K562 (cell line): ENCODE data around the gene MSI1. TPM values are rescaled to one million over a fixed set of nuclear protein-coding genes. Genes with fewer than 3 reads are reported as not detected.

Source experiments
- ATAC-seq: fragments of 200-7000 bp; cut with Tn5 transposase; 3 replicates; pipeline ENCODE4 v1.9.1; 2020; ENCODE audit warnings: moderate library complexity
- BruUV-seq: library from RNA; stranded (reverse); fragments of 400-500 nt; replicated peaks from 2 replicates; lab custom pipeline; 2021; lab: Mats Ljungman, UMichigan
- CTCF ChIA-PET: fragments of 300-600 bp; formaldehyde crosslinking; extraction: SDS; loops from one replicate; lab custom pipeline; 2021; ENCODE audit warnings: low intra/inter-chr PET ratio; lab: Yijun Ruan, JAX
- POLR2A ChIA-PET: fragments of 300-600, 350-650 bp; sonication (Branson Sonifier 250); formaldehyde crosslinking; extraction: SDS; loops from one replicate; lab custom pipeline; 2021; ENCODE audit warnings: antibody characterized with exemption, inconsistent platforms; lab: Yijun Ruan, JAX
- DNase-seq, 4 experiments: peaks; one replicate each; pipeline versions ENCODE4 v3.0.0 to v3.0.0-alpha.2; 2011 to 2018; ENCODE audit warnings: low spot score in 3 of 4, mixed read lengths in 3 of 4; ENCODE audit errors: extremely low read depth in 1 of 4
- FAIRE-seq: peaks from 2 replicates; lab custom pipeline; 2011; peaks lifted over from hg19 to GRCh38; lab: Jason Lieb, UNC
- H2AFZ ChIP-seq: 2 replicates; pipeline ENCODE4 v1.6.0; 2011; ENCODE audit warnings: low read depth, low read length, control low read depth, inconsistent platforms
- H3K27ac ChIP-seq: fragments of 200-600 bp; 3 replicates; pipeline ENCODE4 v1.8.0; 2011; ENCODE audit warnings: low read depth, mild to moderate bottlenecking, control low read depth, inconsistent platforms, low read length, moderate library complexity, mixed read lengths; ENCODE audit errors: extremely low read depth
- H3K27me3 ChIP-seq, 2 experiments: fragments of 300-600 bp in 1 of 2; 2 replicates in 1 of 2; 3 replicates in 1 of 2; pipeline versions ENCODE4 v1.6.0 to v1.8.0; 2011; ENCODE audit warnings: inconsistent platforms in 2 of 2, low read length in 2 of 2, mild to moderate bottlenecking in 1 of 2, mixed read lengths in 1 of 2, moderate library complexity in 1 of 2; ENCODE audit not compliant: control insufficient read depth in 2 of 2, insufficient read depth in 2 of 2
- H3K36me3 ChIP-seq: fragments of 300-600 bp; 3 replicates; pipeline ENCODE4 v1.8.0; 2011; ENCODE audit warnings: mild to moderate bottlenecking, low read length, inconsistent platforms; ENCODE audit not compliant: control insufficient read depth, insufficient read depth
- H3K4me1 ChIP-seq, 2 experiments: fragments of 200-600 bp in 1 of 2; replicated peaks in 1 of 2; 2 replicates in 1 of 2; 3 replicates in 1 of 2; pipeline versions ENCODE4 v1.5.1 to v1.8.0; 2011; ENCODE audit warnings: inconsistent platforms in 2 of 2, low read length in 2 of 2, mild to moderate bottlenecking in 1 of 2, mixed read lengths in 1 of 2, moderate library complexity in 1 of 2; ENCODE audit not compliant: control insufficient read depth in 2 of 2, insufficient read depth in 2 of 2
- H3K4me2 ChIP-seq: 2 replicates; pipeline ENCODE4 v1.6.1; 2011; ENCODE audit warnings: low read length, control low read depth, inconsistent platforms, mixed read lengths; ENCODE audit not compliant: insufficient read depth
- H3K4me3 ChIP-seq: fragments of 200-600 bp; sonication (generic), shearing (Covaris generic); 2 replicates; pipeline ENCODE4 v1.5.1; 2016; ENCODE audit warnings: control low read depth, inconsistent platforms
- H3K79me2 ChIP-seq: fragments of 200-600 bp; 3 replicates; pipeline ENCODE4 v1.8.0; 2011; ENCODE audit warnings: low read length, inconsistent platforms; ENCODE audit not compliant: control insufficient read depth, insufficient read depth
- H3K9ac ChIP-seq, 2 experiments: 2 replicates each; pipeline versions ENCODE4 v1.6.0 to v1.6.1; 2011; ENCODE audit warnings: low read depth in 2 of 2, low read length in 2 of 2, control low read depth in 1 of 2, inconsistent platforms in 1 of 2, mild to moderate bottlenecking in 1 of 2, mixed read lengths in 1 of 2; ENCODE audit not compliant: insufficient read depth in 1 of 2
- H3K9me1 ChIP-seq: one replicate; pipeline ENCODE4 v1.6.0; 2011; ENCODE audit warnings: inconsistent platforms, mild to moderate bottlenecking, low read length, moderate library complexity; ENCODE audit not compliant: control insufficient read depth, insufficient read depth
- H3K9me3 ChIP-seq: replicated peaks from 2 replicates; pipeline ENCODE4 v1.5.1; 2011; ENCODE audit warnings: low read depth, low read length, inconsistent platforms; ENCODE audit not compliant: control insufficient read depth, insufficient read depth
- H4K20me1 ChIP-seq: replicated peaks from 2 replicates; pipeline ENCODE4 v1.6.1; 2011; ENCODE audit warnings: low read length, inconsistent platforms, mixed read lengths; ENCODE audit not compliant: control insufficient read depth, insufficient read depth
- CREB1 ChIP-seq, 2 experiments: sonication (generic) in 1 of 2; formaldehyde crosslinking in 1 of 2; IDR thresholded peaks; 2 replicates each; pipeline versions ENCODE4 v1.6.1 to v1.8.0; 2012 to 2022; ENCODE audit warnings: inconsistent platforms in 1 of 2, mild to moderate bottlenecking in 1 of 2, missing genetic modification reagents in 1 of 2, moderate library complexity in 1 of 2
- CREBBP ChIP-seq: IDR thresholded peaks from one replicate; pipeline ENCODE4 v1.6.1; 2012; ENCODE audit warnings: low read depth, mild to moderate bottlenecking, control low read depth, inconsistent platforms, low read length
- CTCF ChIP-seq, 3 experiments: IDR thresholded peaks in 2 of 3; conservative IDR thresholded peaks in 1 of 3; 2 replicates each; pipeline ENCODE4 v1.5.1; 2011 to 2012; ENCODE audit warnings: low read length in 3 of 3, mild to moderate bottlenecking in 3 of 3, control low read depth in 2 of 3, improper control_type of control experiment in 1 of 3, inconsistent platforms in 1 of 3, low read depth in 1 of 3, mixed read lengths in 1 of 3, moderate library complexity in 1 of 3; ENCODE audit not compliant: insufficient read depth in 2 of 3
- HDAC8 ChIP-seq: fragments of 450-650 bp; IDR thresholded peaks from 2 replicates; pipeline ENCODE4 v1.6.1; 2016; ENCODE audit warnings: mild to moderate bottlenecking, missing genetic modification characterization, moderate library complexity, missing compliant biosample characterization
- NCOA1 ChIP-seq: fragments of 450-650 bp; IDR thresholded peaks from 2 replicates; pipeline ENCODE4 v1.6.1; 2016; ENCODE audit warnings: low read depth
- PHF20 ChIP-seq: fragments of 450-650 bp; IDR thresholded peaks from 2 replicates; pipeline ENCODE4 v1.6.1; 2018; ENCODE audit not compliant: partially characterized antibody
- RCOR1 ChIP-seq, 2 experiments: IDR thresholded peaks; 2 replicates each; pipeline ENCODE4 v1.6.1; 2012; ENCODE audit warnings: low read depth in 2 of 2, low read length in 2 of 2, borderline replicate concordance in 1 of 2, improper control_type of control experiment in 1 of 2
- ZNF184 ChIP-seq: sonication (generic); formaldehyde crosslinking; IDR thresholded peaks from 2 replicates; pipeline ENCODE4 v1.5.0; 2020; ENCODE audit warnings: missing genetic modification reagents
- ZNF398 ChIP-seq: fragments of 250-450 bp; sonication (Bioruptor Pico); IDR thresholded peaks from 2 replicates; pipeline ENCODE4 v1.8.0; 2021; ENCODE audit warnings: moderate library complexity, mild to moderate bottlenecking, inconsistent platforms
- ZNF830 ChIP-seq: fragments of 250-450 bp; sonication (Bioruptor Pico); IDR thresholded peaks from 2 replicates; pipeline ENCODE4 v1.5.0; 2021; ENCODE audit warnings: mild to moderate bottlenecking
- WGBS: fragments of 100-300 bp; shearing (Covaris generic); methylation state at CpG from one replicate; pipeline ENCODE4 v1.1.6; 2016; ENCODE audit warnings: low coverage, mixed read lengths; ENCODE audit not compliant: insufficient coverage; ENCODE audit errors: missing lambda C conversion rate; 5-methylcytosine and 5-hydroxymethylcytosine counted together
- in situ Hi-C: fragments of 300-500 bp; cut with MboI; formaldehyde crosslinking; loops from 4 replicates; pipeline ENCODE4 v1.15.0; 2018; ENCODE audit warnings: inconsistent platforms, mixed read lengths
- intact Hi-C: fragments of 100-400 bp; cut with micrococcal nuclease; formaldehyde crosslinking; loops from 2 replicates; pipeline ENCODE4 v1.14.2; 2022
- polyA plus RNA-seq, 8 experiments: library from polyadenylated mRNA; depleted of rRNA in 4 of 8; stranded (reverse) in 5 of 8; unstranded in 3 of 8; fragments of >200 nt; fragmentation: Nextera tagmentation in 2 of 8; fragmentation: Illumina TruSeq in 1 of 8; extraction: Ambion mirVana in 2 of 8; extraction: Trizol in 1 of 8; gene quantifications; 2 replicates each; pipeline versions ENCODE4 v1.2.1 to v1.2.3, GENCODE V29; 2011 to 2014; ENCODE audit warnings: inconsistent platforms in 1 of 8, missing spikeins in 1 of 8
- total RNA-seq, 7 experiments: library from RNA; depleted of rRNA in 6 of 7; stranded (reverse); fragments of >200 nt in 6 of 7; fragmentation: Illumina TruSeq in 2 of 7; extraction: Trizol in 2 of 7; gene quantifications; 2 replicates each; pipeline versions ENCODE4 v1.2.1 to v1.2.3, GENCODE V29; 2011 to 2021; ENCODE audit warnings: low replicate concordance in 1 of 7
- TF ChIP-seq, protein P1 (sequence below): IDR thresholded peaks from 2 replicates; pipeline ENCODE4 v1.6.1; 2011; ENCODE audit warnings: borderline replicate concordance, low read depth, mild to moderate bottlenecking, moderate library complexity, low read length; ENCODE audit not compliant: insufficient read depth, poor library complexity, severe bottlenecking
- TF ChIP-seq, protein P2 (sequence below): fragments of 450-650 bp; formaldehyde crosslinking; IDR thresholded peaks from 2 replicates; pipeline ENCODE4 v1.4.0; 2020; ENCODE audit warnings: mild to moderate bottlenecking, moderate library complexity

Gene MSI1
- total and polyA plus RNA-seq, 9 of the 15 experiments (the other 6 are each of a cell fraction or from before 2014, with no cell fraction given), result 0.16 TPM; not detected in 8

DNA sequence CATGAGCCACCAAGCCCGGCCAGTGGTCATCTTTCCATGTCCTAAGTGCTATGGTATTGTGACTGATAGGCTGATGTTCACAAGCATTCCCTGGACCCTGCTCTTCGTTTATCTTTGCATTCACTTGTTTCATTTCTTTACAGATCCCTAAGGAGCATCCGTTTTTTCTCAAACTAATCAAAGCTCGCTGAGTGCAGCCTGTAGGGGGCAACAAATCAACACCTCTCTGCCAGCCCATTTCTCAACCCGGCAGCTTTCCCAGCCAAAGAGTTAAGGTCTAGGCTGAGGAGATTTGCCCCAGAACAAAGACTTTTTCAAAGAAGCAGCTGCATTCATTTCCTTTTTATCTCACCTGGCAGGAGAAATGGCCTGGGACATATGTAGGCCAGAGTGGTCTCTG, 54.7 kb downstream of the MSI1 start:
- Histone ChIP-seq H3K4me3 (no peak overlapping the region), H3K4me2 (no peak overlapping the region), H3K36me3 (no peaks in the 10 kb centered on the region), H3K9me1 (no peaks in the 10 kb centered on the region), H3K79me2 (0 out of 3 replicates have a peak, but pooled peaks cover 6% of the 10 kb centered on the region), H3K27ac (no peak overlapping the region), H3K9me3 (no peaks in the 10 kb centered on the region), H3K9ac (no peak overlapping the region), H2AFZ (no peak overlapping the region), H3K4me1 (peaks cover 3 to 10% of the 10 kb centered on the region in 2 experiments; a peak in 4 of 5 replicates), H3K27me3 (no peaks in the 10 kb centered on the region), H4K20me1 (no peaks in the 10 kb centered on the region)
- FAIRE-seq (peak; percentile 88), DNase-seq (peak; percentile 29 to 51 (median 41)), ATAC-seq (no peak)
- intact Hi-C loops, result no loop called here
- in situ Hi-C loops, result no loop called here
- ChIA-PET POLR2A (interaction anchor here (0.5 to 14.1 kb wide), 5 partner anchors 12 to 206 kb away, joined by 3 to 183 read pairs (median 3); partner anchors contain the start of genes RNU4-1, RNU4-2 and SIRT4), CTCF (no interaction called here)
- WGBS, result 20% methylated on average over 5 of the region's 5 CpGs
- BruUV-seq, result TSS peak; percentile 18
- TF ChIP-seq ZNF398 (no peak), CREBBP (no peak), ZNF184 (CRISPR knock-in tag) (no peak), ZNF830 (CRISPR knock-in tag) (no peak), NCOA1 (no peak), CREB1 (IDR thresholded peaks at IDR 0.05) (no peak), CREB1 (CRISPR knock-in tag; IDR thresholded peaks at IDR 0.05) (no peak), HDAC8 (tag) (no peak), PHF20 (no peak), CTCF (IDR thresholded peaks at IDR 0.05 in 2 of 3, conservative IDR thresholded peaks at IDR 0.05 in 1 of 3; ENCODE audit: insufficient read depth in 2 of 3, low read depth in 1 of 3, low read length in 3 of 3) (peak; percentile 36 to 60 (median 53); a peak in 5 of 6 replicates), RCOR1 (IDR thresholded peaks at IDR 0.05; ENCODE audit: borderline replicate concordance in 1 of 2, low read depth in 2 of 2, low read length in 2 of 2) (peak in 1 of 2 experiments; percentile 33; a peak in 1 of 4 replicates)
- TF ChIP-seq, protein P1, sequence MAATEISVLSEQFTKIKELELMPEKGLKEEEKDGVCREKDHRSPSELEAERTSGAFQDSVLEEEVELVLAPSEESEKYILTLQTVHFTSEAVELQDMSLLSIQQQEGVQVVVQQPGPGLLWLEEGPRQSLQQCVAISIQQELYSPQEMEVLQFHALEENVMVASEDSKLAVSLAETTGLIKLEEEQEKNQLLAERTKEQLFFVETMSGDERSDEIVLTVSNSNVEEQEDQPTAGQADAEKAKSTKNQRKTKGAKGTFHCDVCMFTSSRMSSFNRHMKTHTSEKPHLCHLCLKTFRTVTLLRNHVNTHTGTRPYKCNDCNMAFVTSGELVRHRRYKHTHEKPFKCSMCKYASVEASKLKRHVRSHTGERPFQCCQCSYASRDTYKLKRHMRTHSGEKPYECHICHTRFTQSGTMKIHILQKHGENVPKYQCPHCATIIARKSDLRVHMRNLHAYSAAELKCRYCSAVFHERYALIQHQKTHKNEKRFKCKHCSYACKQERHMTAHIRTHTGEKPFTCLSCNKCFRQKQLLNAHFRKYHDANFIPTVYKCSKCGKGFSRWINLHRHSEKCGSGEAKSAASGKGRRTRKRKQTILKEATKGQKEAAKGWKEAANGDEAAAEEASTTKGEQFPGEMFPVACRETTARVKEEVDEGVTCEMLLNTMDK, result peak; percentile 80
- TF ChIP-seq, protein P2, sequence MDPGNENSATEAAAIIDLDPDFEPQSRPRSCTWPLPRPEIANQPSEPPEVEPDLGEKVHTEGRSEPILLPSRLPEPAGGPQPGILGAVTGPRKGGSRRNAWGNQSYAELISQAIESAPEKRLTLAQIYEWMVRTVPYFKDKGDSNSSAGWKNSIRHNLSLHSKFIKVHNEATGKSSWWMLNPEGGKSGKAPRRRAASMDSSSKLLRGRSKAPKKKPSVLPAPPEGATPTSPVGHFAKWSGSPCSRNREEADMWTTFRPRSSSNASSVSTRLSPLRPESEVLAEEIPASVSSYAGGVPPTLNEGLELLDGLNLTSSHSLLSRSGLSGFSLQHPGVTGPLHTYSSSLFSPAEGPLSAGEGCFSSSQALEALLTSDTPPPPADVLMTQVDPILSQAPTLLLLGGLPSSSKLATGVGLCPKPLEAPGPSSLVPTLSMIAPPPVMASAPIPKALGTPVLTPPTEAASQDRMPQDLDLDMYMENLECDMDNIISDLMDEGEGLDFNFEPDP (CRISPR knock-in tag), result no peak
